ENCODE measurements around the gene DLG2. TPM values are rescaled to one million over a fixed set of nuclear protein-coding genes. Genes with fewer than 3 reads are reported as not detected.
"Not testable (repeated sequence)": the region's sequence is repeated elsewhere in the genome, so short reads cannot be mapped to it uniquely, and the experiment has no call there.

DLG2 gene
- total RNA-seq, 1 donor from 2014 or later, result 2.1 TPM

GRCh38 chr11:84855508-84856245, 771.5 kb downstream of the DLG2 start:
- Mint-ChIP-seq H3K4me1 (ENCODE audit: low read depth) (no peaks in the 10 kb centered on the region), H3K4me3 (no peak overlapping the region), H3K27ac (no peak overlapping the region), H3K36me3 (ENCODE audit: low read depth) (no peaks in the 10 kb centered on the region), H3K9me3 (peaks cover 14% of the 10 kb centered on the region), H3K27me3 (ENCODE audit: insufficient read depth) (no peaks in the 10 kb centered on the region)
- no peak for DNase-seq (ENCODE audit: low spot score)
- intact Hi-C loops (cut with micrococcal nuclease), result no loop called here

DNA sequence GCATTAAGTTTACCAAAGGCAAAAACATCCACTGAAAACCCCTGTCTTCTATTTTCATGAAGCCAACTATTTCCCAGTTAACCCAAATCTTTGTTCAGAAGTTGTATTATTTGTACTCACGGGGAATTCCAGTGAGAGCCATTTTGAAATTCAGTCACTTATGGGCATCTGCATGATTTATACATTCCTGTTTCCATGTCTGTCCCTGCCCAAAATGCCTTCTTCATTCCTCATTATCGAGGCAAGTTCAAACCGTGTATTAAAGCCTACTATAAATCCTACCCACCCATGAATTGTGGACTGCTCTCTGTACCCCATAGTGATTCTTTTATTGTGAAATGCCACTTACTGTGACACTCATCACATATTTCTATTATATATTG, 772.7 kb downstream of the DLG2 start:
- Mint-ChIP-seq H3K9me3 (peaks cover 14% of the 10 kb centered on the region), H3K4me3 (no peak overlapping the region), H3K4me1 (ENCODE audit: low read depth) (no peaks in the 10 kb centered on the region), H3K27ac (no peak overlapping the region), H3K27me3 (ENCODE audit: insufficient read depth) (no peaks in the 10 kb centered on the region), H3K36me3 (ENCODE audit: low read depth) (no peaks in the 10 kb centered on the region)
- no peak for DNase-seq (ENCODE audit: low spot score)
- intact Hi-C loops (cut with micrococcal nuclease), result no loop called here

DNA sequence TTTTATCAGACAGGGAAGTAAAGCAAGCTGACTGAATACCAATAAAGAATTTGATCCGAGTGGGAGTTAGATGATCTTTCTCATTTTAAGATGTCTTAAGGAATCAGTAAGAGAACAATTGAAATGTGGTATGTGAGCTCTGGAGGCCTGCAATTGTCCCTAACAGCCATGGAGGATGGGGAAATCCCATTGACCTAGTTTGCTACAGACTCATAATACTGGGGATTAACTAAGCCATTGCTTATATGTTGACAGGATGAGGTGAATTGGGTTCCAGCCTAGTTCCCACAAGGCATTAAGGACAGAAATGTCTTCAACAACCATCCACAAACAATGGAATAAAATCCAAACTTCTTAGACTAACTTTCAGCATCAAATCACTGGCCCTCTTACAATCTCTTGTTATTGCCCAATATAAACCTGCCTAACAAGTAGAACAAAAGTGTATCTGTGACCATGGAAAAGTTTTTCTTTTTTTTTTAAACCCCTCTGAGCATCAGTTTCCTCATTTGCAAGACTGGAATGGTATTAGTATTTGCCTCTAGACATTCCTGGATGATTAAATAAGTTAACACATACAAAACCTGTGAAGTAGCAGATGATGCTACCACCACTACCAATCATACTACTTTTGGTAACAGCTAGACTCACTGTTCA, 773.2 kb downstream of the DLG2 start:
- intact Hi-C loops (cut with micrococcal nuclease), result no loop called here
- H3K36me3 Mint-ChIP-seq (ENCODE audit: low read depth), result no peaks in the 10 kb centered on the region
- H3K4me3 Mint-ChIP-seq, result no peak overlapping the region
- H3K9me3 Mint-ChIP-seq, result peaks cover 14% of the 10 kb centered on the region
- H3K27me3 Mint-ChIP-seq (ENCODE audit: insufficient read depth), result no peaks in the 10 kb centered on the region
- DNase-seq (ENCODE audit: low spot score), result no peak
- no peak overlapping the region for H3K27ac Mint-ChIP-seq
- H3K4me1 Mint-ChIP-seq (ENCODE audit: low read depth), result no peaks in the 10 kb centered on the region

GRCh38 chr11:84847842-84848241, 779.3 kb downstream of the DLG2 start:
- no peak overlapping the region for H3K27ac Mint-ChIP-seq
- H3K4me3 Mint-ChIP-seq, result no peak overlapping the region
- DNase-seq (ENCODE audit: low spot score), result no peak
- intact Hi-C loops (cut with micrococcal nuclease), result no loop called here
- H3K4me1 Mint-ChIP-seq (ENCODE audit: low read depth), result no peaks in the 10 kb centered on the region
- no peaks in the 10 kb centered on the region for H3K36me3 Mint-ChIP-seq (ENCODE audit: low read depth)
- no peaks in the 10 kb centered on the region for H3K27me3 Mint-ChIP-seq (ENCODE audit: insufficient read depth)
- peaks cover 25% of the 10 kb centered on the region for H3K9me3 Mint-ChIP-seq

GRCh38 chr11:84840201-84840600, 786.9 kb downstream of the DLG2 start:
- intact Hi-C loops (cut with micrococcal nuclease); H3K36me3 Mint-ChIP-seq (ENCODE audit: low read depth): not testable (repeated sequence)

DNA sequence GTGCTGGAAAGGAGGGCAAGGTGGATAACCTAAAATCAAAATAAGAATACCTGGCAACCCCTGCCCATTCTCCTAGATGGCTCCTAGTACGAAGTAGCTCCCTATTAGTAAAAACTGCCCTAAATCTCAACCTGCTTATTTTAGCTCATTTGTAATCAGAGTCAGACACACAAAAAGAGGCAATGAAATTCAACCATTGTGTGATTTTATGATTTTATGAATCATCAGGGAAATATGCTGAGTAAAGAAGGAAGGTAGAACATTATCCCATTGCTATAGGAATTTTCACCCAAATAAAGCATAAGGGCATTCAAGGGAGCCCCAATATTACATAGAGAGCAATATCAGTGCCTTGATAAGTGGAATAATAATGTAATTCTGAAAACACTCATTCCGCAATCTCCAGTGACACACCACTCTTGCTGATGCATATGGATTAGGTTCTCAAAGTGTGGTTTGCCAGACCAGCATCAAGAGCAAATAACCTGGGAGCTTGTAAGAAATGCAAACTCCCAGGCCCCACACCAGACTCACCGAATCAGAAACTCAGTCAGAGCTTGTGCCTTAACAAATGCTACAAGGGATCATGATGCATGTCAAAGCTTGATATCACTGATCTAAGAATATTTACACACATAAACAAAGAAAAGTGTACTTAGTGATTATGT, 789.6 kb downstream of the DLG2 start:
- Mint-ChIP-seq H3K4me1 (ENCODE audit: low read depth) (no peaks in the 10 kb centered on the region), H3K27ac (no peak overlapping the region), H3K27me3 (ENCODE audit: insufficient read depth) (no peaks in the 10 kb centered on the region), H3K4me3 (no peak overlapping the region), H3K9me3 (peaks cover 5% of the 10 kb centered on the region), H3K36me3 (ENCODE audit: low read depth) (no peaks in the 10 kb centered on the region)
- no peak for DNase-seq (ENCODE audit: low spot score)
- intact Hi-C loops (cut with micrococcal nuclease), result no loop called here

More at GRCh38 chr11:84840201-84840600, 786.9 kb downstream of the DLG2 start:
- not testable (repeated sequence) for H3K4me1 Mint-ChIP-seq (ENCODE audit: low read depth); H3K4me3 Mint-ChIP-seq; H3K27me3 Mint-ChIP-seq (ENCODE audit: insufficient read depth); DNase-seq (ENCODE audit: low spot score); H3K27ac Mint-ChIP-seq
- peaks cover 12% of the 10 kb centered on the region for H3K9me3 Mint-ChIP-seq

GRCh38 chr11:84836371-84836770, 790.8 kb downstream of the DLG2 start:
- Mint-ChIP-seq H3K27me3 (ENCODE audit: insufficient read depth) (no peaks in the 10 kb centered on the region), H3K4me3 (no peak overlapping the region), H3K9me3 (peaks cover 5% of the 10 kb centered on the region), H3K4me1 (ENCODE audit: low read depth) (no peaks in the 10 kb centered on the region), H3K27ac (no peak overlapping the region), H3K36me3 (ENCODE audit: low read depth) (no peaks in the 10 kb centered on the region)
- intact Hi-C loops (cut with micrococcal nuclease), result no loop called here
- DNase-seq (ENCODE audit: low spot score), result no peak

DNA sequence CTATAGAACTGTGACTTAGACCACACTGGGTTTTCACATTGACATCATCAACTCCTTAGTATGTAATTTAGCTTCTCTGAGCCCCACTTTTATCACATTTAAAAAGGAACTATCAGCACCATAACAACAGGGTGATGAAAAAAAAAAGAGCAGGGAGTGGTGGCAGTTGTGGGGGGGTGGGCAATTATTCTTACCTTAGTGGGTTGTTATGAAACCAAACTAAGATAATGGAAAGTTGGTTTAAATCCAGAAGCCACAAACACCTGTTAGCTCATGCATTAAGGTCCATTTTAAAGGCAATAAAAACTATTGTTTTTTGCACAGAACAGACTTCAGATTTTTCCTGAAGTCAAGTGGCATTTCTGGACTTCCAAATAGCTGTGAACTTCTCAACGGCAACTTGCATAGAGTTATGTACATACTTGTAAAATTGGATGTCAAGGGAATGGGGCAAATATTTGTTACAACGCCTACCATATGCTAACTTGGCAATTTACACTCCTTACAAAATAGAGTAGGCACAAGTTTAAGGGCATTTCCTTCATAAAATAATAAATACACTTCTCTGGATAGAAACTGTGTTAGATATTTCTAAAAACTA, 793.6 kb downstream of the DLG2 start:
- H3K27ac Mint-ChIP-seq, result no peak overlapping the region
- H3K4me1 Mint-ChIP-seq (ENCODE audit: low read depth), result no peaks in the 10 kb centered on the region
- no peaks in the 10 kb centered on the region for H3K27me3 Mint-ChIP-seq (ENCODE audit: insufficient read depth)
- H3K9me3 Mint-ChIP-seq, result no peaks in the 10 kb centered on the region
- no peaks in the 10 kb centered on the region for H3K36me3 Mint-ChIP-seq (ENCODE audit: low read depth)
- intact Hi-C loops (cut with micrococcal nuclease), result no loop called here
- DNase-seq (ENCODE audit: low spot score), result no peak
- H3K4me3 Mint-ChIP-seq, result no peak overlapping the region

DNA sequence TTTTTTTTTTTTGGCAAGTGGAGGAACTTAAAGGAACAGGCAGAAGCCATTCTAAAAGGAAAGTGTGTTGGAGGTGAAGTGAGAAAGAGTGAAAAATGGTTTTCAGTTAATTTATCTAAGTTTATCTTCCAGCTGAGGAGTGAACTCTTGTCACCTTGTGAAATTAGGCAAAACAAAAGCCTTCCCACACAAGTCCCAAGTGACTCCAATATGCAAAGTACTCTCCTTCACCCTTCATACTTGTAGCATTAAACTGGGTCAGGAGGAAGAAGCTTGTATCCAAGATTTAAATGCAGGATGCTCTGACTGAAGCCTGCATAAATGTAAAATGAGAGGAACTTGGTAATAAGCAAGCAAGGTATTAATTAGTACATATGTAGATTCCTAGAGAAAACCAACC, 796.8 kb downstream of the DLG2 start:
- intact Hi-C loops (cut with micrococcal nuclease), result no loop called here
- H3K27me3 Mint-ChIP-seq (ENCODE audit: insufficient read depth), result no peaks in the 10 kb centered on the region
- no peaks in the 10 kb centered on the region for H3K9me3 Mint-ChIP-seq
- no peak overlapping the region for H3K27ac Mint-ChIP-seq
- no peaks in the 10 kb centered on the region for H3K4me1 Mint-ChIP-seq (ENCODE audit: low read depth)
- no peak for DNase-seq (ENCODE audit: low spot score)
- no peaks in the 10 kb centered on the region for H3K36me3 Mint-ChIP-seq (ENCODE audit: low read depth)
- H3K4me3 Mint-ChIP-seq, result no peak overlapping the region

DNA sequence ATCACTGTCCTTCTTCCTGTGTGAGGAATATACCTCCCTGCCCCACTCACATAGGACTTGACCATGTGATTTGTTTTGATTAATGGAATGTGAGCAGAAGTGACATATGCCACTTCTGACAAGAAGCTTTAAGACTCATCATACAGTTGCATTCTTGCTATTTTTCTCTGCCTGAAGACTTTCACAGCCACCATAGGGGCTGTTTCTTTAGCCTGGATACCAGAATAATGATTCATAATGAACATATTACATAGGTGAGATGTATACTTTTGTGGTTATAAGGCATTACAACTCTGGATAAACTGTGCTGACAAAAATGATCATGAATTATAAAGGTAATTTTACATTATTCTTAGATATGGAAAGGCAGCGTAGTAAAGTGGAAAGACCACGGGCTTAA, 798.0 kb downstream of the DLG2 start:
- Mint-ChIP-seq H3K36me3 (ENCODE audit: low read depth) (no peaks in the 10 kb centered on the region), H3K27me3 (ENCODE audit: insufficient read depth) (no peaks in the 10 kb centered on the region), H3K4me1 (ENCODE audit: low read depth) (no peaks in the 10 kb centered on the region), H3K27ac (no peak overlapping the region), H3K4me3 (no peak overlapping the region), H3K9me3 (no peaks in the 10 kb centered on the region)
- intact Hi-C loops (cut with micrococcal nuclease), result no loop called here
- no peak for DNase-seq (ENCODE audit: low spot score)

- intact Hi-C loops (cut with micrococcal nuclease), result no loop called here
- Mint-ChIP-seq H3K4me1 (ENCODE audit: low read depth) (no peaks in the 10 kb centered on the region), H3K27me3 (ENCODE audit: insufficient read depth) (no peaks in the 10 kb centered on the region), H3K4me3 (no peak overlapping the region), H3K27ac (no peak overlapping the region), H3K36me3 (ENCODE audit: low read depth) (no peaks in the 10 kb centered on the region), H3K9me3 (no peaks in the 10 kb centered on the region)
- no peak for DNase-seq (ENCODE audit: low spot score)
Measured at GRCh38 chr11:84828616-84829015, 798.5 kb downstream of the DLG2 start.

DNA sequence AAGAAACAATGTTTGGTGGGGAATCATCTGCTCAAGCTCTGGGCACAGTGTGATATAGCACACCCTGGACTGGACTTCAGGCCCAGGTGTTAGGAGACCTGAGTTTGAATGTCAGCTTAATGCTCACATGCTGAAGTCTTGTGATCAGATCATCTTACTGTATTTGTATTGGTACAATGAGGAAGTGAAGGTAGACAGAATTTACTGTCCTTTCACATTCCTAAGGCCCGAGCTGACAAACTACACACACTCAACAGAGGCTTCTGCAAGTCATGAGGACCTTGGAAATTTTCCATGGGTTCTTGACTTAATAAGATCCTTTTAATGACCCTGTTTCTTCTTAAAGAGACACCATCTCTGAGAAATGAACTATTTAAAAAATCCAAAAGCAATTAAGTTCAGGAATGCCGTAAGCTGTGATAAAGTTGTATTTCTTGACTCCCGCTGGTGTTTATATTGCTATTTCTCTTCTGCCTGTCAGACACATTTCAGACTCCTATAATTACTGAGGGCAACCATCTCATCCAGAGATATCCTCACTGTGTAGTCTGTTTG, 802.0 kb downstream of the DLG2 start:
- intact Hi-C loops (cut with micrococcal nuclease), result no loop called here
- Mint-ChIP-seq H3K4me3 (no peak overlapping the region), H3K27me3 (ENCODE audit: insufficient read depth) (no peaks in the 10 kb centered on the region), H3K27ac (no peak overlapping the region), H3K4me1 (ENCODE audit: low read depth) (no peaks in the 10 kb centered on the region), H3K9me3 (no peaks in the 10 kb centered on the region), H3K36me3 (ENCODE audit: low read depth) (no peaks in the 10 kb centered on the region)
- no peak for DNase-seq (ENCODE audit: low spot score)

- no peak for DNase-seq (ENCODE audit: low spot score)
- Mint-ChIP-seq H3K27me3 (ENCODE audit: insufficient read depth) (no peaks in the 10 kb centered on the region), H3K9me3 (no peaks in the 10 kb centered on the region), H3K4me3 (no peak overlapping the region), H3K36me3 (ENCODE audit: low read depth) (no peaks in the 10 kb centered on the region), H3K27ac (no peak overlapping the region), H3K4me1 (ENCODE audit: low read depth) (no peaks in the 10 kb centered on the region)
- intact Hi-C loops (cut with micrococcal nuclease), result no loop called here
Measured at GRCh38 chr11:84824624-84825023, 802.5 kb downstream of the DLG2 start.
